GM13977 (cell line): ENCODE results near the gene ERGIC2.

Experiments
- DNase-seq: peaks from one replicate; pipeline ENCODE4 v3.0.0; 2012; ENCODE audit warnings: low spot score
- CTCF ChIP-seq: IDR thresholded peaks from 2 replicates; pipeline ENCODE4 v1.5.1; 2012; ENCODE audit warnings: mild to moderate bottlenecking, control low read depth; ENCODE audit not compliant: insufficient read depth; ENCODE audit errors: extremely low read depth, missing control alignments
- in situ Hi-C: fragments of 300-500 bp; cut with MboI; formaldehyde crosslinking; loops from one replicate; pipeline ENCODE4 v1.12.0; 2022; ENCODE audit warnings: low sequenced_read_pairs, low pct_unique_long_range_greater_than_20kb, mixed read lengths, inconsistent platforms; ENCODE audit not compliant: unreplicated experiment

The ERGIC2 gene

GRCh38 chr12:29425722-29426121 lies 44.8 kb upstream of the ERGIC2 start:
- no peak for DNase-seq
- no peak for TF ChIP-seq CTCF

GRCh38 chr12:29416748-29417147 lies 35.8 kb upstream of the ERGIC2 start:
- no peak for TF ChIP-seq CTCF

More at GRCh38 chr12:29425722-29426121, 44.8 kb upstream of the ERGIC2 start:
- in situ Hi-C loops, result no loop called here

GRCh38 chr12:29415111-29415510 lies 34.1 kb upstream of the ERGIC2 start:
- no peak for DNase-seq
- TF ChIP-seq CTCF, result no peak
- in situ Hi-C loops, result no loop called here

More at GRCh38 chr12:29416748-29417147, 35.8 kb upstream of the ERGIC2 start:
- in situ Hi-C loops, result no loop called here
- no peak for DNase-seq

- no peak for TF ChIP-seq CTCF
- in situ Hi-C loops, result no loop called here
- no peak for DNase-seq
Observed at GRCh38 chr12:29414368-29414767, 33.4 kb upstream of the ERGIC2 start.

GRCh38 chr12:29405561-29405960 lies 24.6 kb upstream of the ERGIC2 start:
- DNase-seq, result no peak
- no peak for TF ChIP-seq CTCF
- in situ Hi-C loops, result no loop called here

- TF ChIP-seq CTCF, result no peak
- in situ Hi-C loops, result no loop called here
- DNase-seq, result no peak
Observed at GRCh38 chr12:29403991-29404390, 23.0 kb upstream of the ERGIC2 start.

- no peak for DNase-seq
- in situ Hi-C loops, result no loop called here
- TF ChIP-seq CTCF, result no peak
Observed at GRCh38 chr12:29402437-29402836, 21.5 kb upstream of the ERGIC2 start.
